HCT116 (cell line): ENCODE data around the gene C14orf93. TPM values are rescaled to one million over a fixed set of nuclear protein-coding genes. Genes with fewer than 3 reads are reported as not detected.

Source experiments
- ATAC-seq: fragments of 200-7000 bp; cut with Tn5 transposase; 2 replicates; pipeline ENCODE4 v1.9.1; 2020; ENCODE audit warnings: mild to moderate bottlenecking, moderate library complexity
- BruUV-seq: library from RNA; stranded (reverse); fragments of 400-500 nt; replicated peaks from 2 replicates; lab custom pipeline; 2021; lab: Mats Ljungman, UMichigan
- CTCF ChIA-PET: fragments of 300-600 bp; sonication (Branson Sonifier 250); formaldehyde crosslinking; loops from one replicate; lab custom pipeline; 2021; ENCODE audit warnings: antibody characterized with exemption; lab: Charles Lee
- POLR2A ChIA-PET: fragments of 300-600, 350-600 bp; sonication (Branson Sonifier 250); formaldehyde crosslinking; loops from one replicate; lab custom pipeline; 2021; ENCODE audit warnings: antibody characterized with exemption; lab: Charles Lee
- RAD21 ChIA-PET, 2 experiments: fragments of 300-600 bp; sonication (Branson Sonifier 250); formaldehyde crosslinking; loops; one replicate each; lab custom pipeline; 2023; ENCODE audit warnings: low total read pairs in 2 of 2; ENCODE audit not compliant: uncharacterized antibody in 2 of 2, unreplicated experiment in 2 of 2, low non-redundant PET in 1 of 2; lab: Charles Lee
- DNase-seq: peaks from one replicate; pipeline ENCODE4 v3.0.0-alpha.2; 2010; ENCODE audit warnings: low read depth, low spot score
- H2AFZ ChIP-seq: fragments of 200-600 bp; shearing (Covaris generic), sonication (generic); 2 replicates; pipeline ENCODE4 v1.6.1; 2017; ENCODE audit warnings: low read depth, mixed run types, mixed read lengths, antibody characterized with exemption, low read length; ENCODE audit not compliant: poor library complexity, severe bottlenecking
- H3K27ac ChIP-seq: 2 replicates; pipeline ENCODE4 v1.5.1; 2012; ENCODE audit warnings: low read depth, low read length
- H3K27me3 ChIP-seq: fragments of 200-600 bp; sonication (generic); 2 replicates; pipeline ENCODE4 v1.6.1; 2016; ENCODE audit warnings: mixed run types, low read length, mixed read lengths; ENCODE audit not compliant: insufficient read depth
- H3K36me3 ChIP-seq, 2 experiments: fragments of 200-500 bp in 1 of 2; fragments of 200-600 bp in 1 of 2; sonication (Bioruptor generic) in 1 of 2; sonication (generic) in 1 of 2; 2 replicates each; pipeline versions ENCODE4 v1.5.1 to v1.6.1; 2014 to 2016; ENCODE audit warnings: low read length in 2 of 2, inconsistent platforms in 1 of 2, mixed read lengths in 1 of 2, mixed run types in 1 of 2; ENCODE audit not compliant: insufficient read depth in 2 of 2, control insufficient read depth in 1 of 2
- H3K4me1 ChIP-seq, 2 experiments: fragments of 200-600 bp in 1 of 2; sonication (generic) in 1 of 2; 2 replicates each; pipeline versions ENCODE4 v1.5.1 to v1.6.1; 2012 to 2017; ENCODE audit warnings: low read length in 2 of 2, inconsistent platforms in 1 of 2, mild to moderate bottlenecking in 1 of 2, mixed read lengths in 1 of 2, mixed run types in 1 of 2, moderate library complexity in 1 of 2; ENCODE audit not compliant: insufficient read depth in 2 of 2, control insufficient read depth in 1 of 2
- H3K4me2 ChIP-seq: fragments of 200-600 bp; sonication (generic); 2 replicates; pipeline ENCODE4 v1.6.1; 2017; ENCODE audit warnings: mixed run types, low read length, mixed read lengths
- H3K4me3 ChIP-seq, 2 experiments: fragments of 200-600 bp in 1 of 2; sonication (generic) in 1 of 2; replicated peaks in 1 of 2; 2 replicates each; pipeline ENCODE4 v1.5.1; 2011 to 2016; ENCODE audit warnings: low read length in 2 of 2, control low read depth in 1 of 2, low read depth in 1 of 2, mild to moderate bottlenecking in 1 of 2, mixed read lengths in 1 of 2, mixed run types in 1 of 2
- H3K79me2 ChIP-seq: fragments of 200-600 bp; sonication (generic); 2 replicates; pipeline ENCODE4 v1.6.1; 2017; ENCODE audit warnings: mild to moderate bottlenecking, mixed run types, low read length, moderate library complexity, mixed read lengths; ENCODE audit not compliant: insufficient read depth
- H3K9ac ChIP-seq: fragments of 200-600 bp; sonication (generic); 2 replicates; pipeline ENCODE4 v1.6.1; 2016; ENCODE audit warnings: low read length, mixed read lengths
- H3K9me2 ChIP-seq: fragments of 200-600 bp; sonication (generic), shearing (Covaris generic); 2 replicates; pipeline ENCODE4 v1.6.1; 2017; ENCODE audit warnings: mixed run types, mild to moderate bottlenecking, moderate library complexity; ENCODE audit not compliant: insufficient read depth
- H3K9me3 ChIP-seq, 2 experiments: fragments of 200-500 bp in 1 of 2; fragments of 200-600 bp in 1 of 2; sonication (Bioruptor generic) in 1 of 2; sonication (generic) in 1 of 2; 2 replicates each; pipeline ENCODE4 v1.6.1; 2014 to 2017; ENCODE audit warnings: low read length in 2 of 2, mixed read lengths in 2 of 2, inconsistent platforms in 1 of 2, low read depth in 1 of 2, mild to moderate bottlenecking in 1 of 2, mixed run types in 1 of 2, moderate library complexity in 1 of 2; ENCODE audit not compliant: control insufficient read depth in 1 of 2, insufficient read depth in 1 of 2
- H4K20me1 ChIP-seq: fragments of 200-600 bp; sonication (generic), shearing (Covaris generic); 2 replicates; pipeline ENCODE4 v1.6.1; 2017; ENCODE audit warnings: mixed run types, mild to moderate bottlenecking, moderate library complexity; ENCODE audit not compliant: insufficient read depth
- CBX3 ChIP-seq: IDR thresholded peaks from 2 replicates; pipeline ENCODE4 v1.6.1; 2012; ENCODE audit warnings: low read depth
- CEBPB ChIP-seq: IDR thresholded peaks from 2 replicates; pipeline ENCODE4 v1.6.1; 2012; ENCODE audit warnings: low read depth
- CTCF ChIP-seq, 3 experiments: fragments of 200-600 bp in 1 of 3; sonication (generic) in 1 of 3; IDR thresholded peaks in 2 of 3; conservative IDR thresholded peaks in 1 of 3; 2 replicates each; pipeline ENCODE4 v1.5.1; 2012 to 2017; ENCODE audit warnings: low read depth in 2 of 3, low read length in 2 of 3, antibody characterized with exemption in 1 of 3, borderline replicate concordance in 1 of 3, control low read depth in 1 of 3, mild to moderate bottlenecking in 1 of 3, mixed read lengths in 1 of 3, mixed run types in 1 of 3, moderate library complexity in 1 of 3; ENCODE audit not compliant: insufficient read depth in 1 of 3
- EZH2 ChIP-seq: fragments of 200-600 bp; sonication (generic); IDR thresholded peaks from 2 replicates; pipeline ENCODE4 v1.6.1; 2017; ENCODE audit warnings: antibody characterized with exemption, mixed run types
- EZH2phosphoT487 ChIP-seq: fragments of 200-600 bp; IDR thresholded peaks from 2 replicates; pipeline ENCODE4 v1.6.1; 2018; ENCODE audit warnings: antibody characterized with exemption, borderline replicate concordance
- FOSL1 ChIP-seq: IDR thresholded peaks from 2 replicates; pipeline ENCODE4 v1.6.1; 2012; ENCODE audit warnings: low read depth
- MAX ChIP-seq: IDR thresholded peaks from 2 replicates; pipeline ENCODE4 v1.6.1; 2012
- POLR2A ChIP-seq: IDR thresholded peaks from 2 replicates; pipeline ENCODE4 v1.7.0; 2011; ENCODE audit warnings: borderline replicate concordance; ENCODE audit not compliant: insufficient read depth, insufficient read length; ENCODE audit errors: extremely low read depth
- POLR2AphosphoS5 ChIP-seq: IDR thresholded peaks from 2 replicates; pipeline ENCODE4 v1.6.1; 2011; ENCODE audit warnings: mild to moderate bottlenecking, low read depth, low read length, moderate library complexity
- RAD21 ChIP-seq: IDR thresholded peaks from 2 replicates; pipeline ENCODE4 v1.6.1; 2012; ENCODE audit warnings: low read depth, mild to moderate bottlenecking
- REST ChIP-seq: IDR thresholded peaks from 2 replicates; pipeline ENCODE4 v1.6.1; 2012; ENCODE audit warnings: low read depth
- SIN3A ChIP-seq: IDR thresholded peaks from 2 replicates; pipeline ENCODE4 v1.6.1; 2012; ENCODE audit warnings: low read depth
- SP1 ChIP-seq: IDR thresholded peaks from 2 replicates; pipeline ENCODE4 v1.6.1; 2012; ENCODE audit warnings: low read depth
- SRF ChIP-seq: IDR thresholded peaks from 2 replicates; pipeline ENCODE4 v1.6.1; 2012; ENCODE audit warnings: low read depth
- YY1 ChIP-seq: IDR thresholded peaks from 2 replicates; pipeline ENCODE4 v1.6.1; 2011; ENCODE audit warnings: low read length, low read depth, moderate library complexity, mild to moderate bottlenecking; ENCODE audit not compliant: insufficient replicate concordance; ENCODE audit errors: extremely low read depth
- ZFX ChIP-seq: fragments of 450-650 bp; IDR thresholded peaks from 2 replicates; pipeline ENCODE4 v1.6.1; 2017
- ZNF274 ChIP-seq: fragments of 200-500 bp; sonication (Bioruptor generic); IDR thresholded peaks from 2 replicates; pipeline ENCODE4 v1.6.1; 2014; ENCODE audit warnings: mild to moderate bottlenecking, low read depth, low read length, inconsistent platforms
- intact Hi-C: fragments of 100-400 bp; cut with micrococcal nuclease; formaldehyde crosslinking; loops from 2 replicates; pipeline ENCODE4 v1.10.0; 2022
- total RNA-seq: library from RNA; stranded (reverse); gene quantifications from one replicate; pipeline ENCODE4 v1.2.1, GENCODE V29; 2021; ENCODE audit not compliant: unreplicated experiment
- TF ChIP-seq, protein P1 (sequence below): IDR thresholded peaks from 2 replicates; pipeline ENCODE4 v1.6.1; 2011; ENCODE audit warnings: mild to moderate bottlenecking, low read length, moderate library complexity; ENCODE audit not compliant: insufficient replicate concordance; ENCODE audit errors: extremely low read depth

Gene C14orf93
- total RNA-seq, 1 experiment from 2014 or later: 13.7 TPM

DNA sequence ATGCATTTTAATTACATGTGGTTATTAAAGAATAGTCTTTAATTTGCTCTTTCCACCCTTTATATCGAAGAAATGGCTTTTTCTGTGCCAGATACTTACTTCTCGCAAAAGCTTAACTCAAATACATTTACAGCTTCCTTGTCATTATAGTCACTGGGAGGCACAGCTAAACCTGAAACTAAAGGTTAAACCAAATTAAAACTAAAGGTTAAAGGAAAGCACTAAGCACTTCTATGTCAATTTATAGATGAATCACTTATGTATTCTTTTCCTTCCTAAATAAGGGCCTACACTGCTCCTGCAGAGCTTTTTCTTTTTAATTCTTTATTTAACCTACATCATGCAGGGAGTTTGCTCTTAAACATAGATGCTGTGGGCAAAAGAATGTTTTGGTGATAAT is 9.1 kb downstream of the C14orf93 start (continued):
- no peak for TF ChIP-seq POLR2AphosphoS5
- no peak for TF ChIP-seq SP1
- TF ChIP-seq, all 23 proteins: peak for 0

- DNase-seq (no peak), ATAC-seq (no peak)
- no peak overlapping the region for H3K9ac ChIP-seq
- intact Hi-C loops: no loop called here
- TF ChIP-seq EZH2 (no peak), FOSL1 (no peak), REST (no peak), SIN3A (no peak), CBX3 (no peak), ZFX (no peak), CEBPB (no peak), EZH2phosphoT487 (no peak), SRF (no peak), YY1 (no peak), MAX (no peak), ZNF274 (no peak), SP1 (no peak), CTCF (IDR thresholded peaks at IDR 0.05 in 2 of 3, conservative IDR thresholded peaks at IDR 0.05 in 1 of 3; ENCODE audit: borderline replicate concordance in 1 of 3, insufficient read depth in 1 of 3, low read depth in 2 of 3, low read length in 2 of 3) (no peak), POLR2A (no peak), POLR2AphosphoS5 (no peak), RAD21 (no peak)
- TF ChIP-seq, protein P1, sequence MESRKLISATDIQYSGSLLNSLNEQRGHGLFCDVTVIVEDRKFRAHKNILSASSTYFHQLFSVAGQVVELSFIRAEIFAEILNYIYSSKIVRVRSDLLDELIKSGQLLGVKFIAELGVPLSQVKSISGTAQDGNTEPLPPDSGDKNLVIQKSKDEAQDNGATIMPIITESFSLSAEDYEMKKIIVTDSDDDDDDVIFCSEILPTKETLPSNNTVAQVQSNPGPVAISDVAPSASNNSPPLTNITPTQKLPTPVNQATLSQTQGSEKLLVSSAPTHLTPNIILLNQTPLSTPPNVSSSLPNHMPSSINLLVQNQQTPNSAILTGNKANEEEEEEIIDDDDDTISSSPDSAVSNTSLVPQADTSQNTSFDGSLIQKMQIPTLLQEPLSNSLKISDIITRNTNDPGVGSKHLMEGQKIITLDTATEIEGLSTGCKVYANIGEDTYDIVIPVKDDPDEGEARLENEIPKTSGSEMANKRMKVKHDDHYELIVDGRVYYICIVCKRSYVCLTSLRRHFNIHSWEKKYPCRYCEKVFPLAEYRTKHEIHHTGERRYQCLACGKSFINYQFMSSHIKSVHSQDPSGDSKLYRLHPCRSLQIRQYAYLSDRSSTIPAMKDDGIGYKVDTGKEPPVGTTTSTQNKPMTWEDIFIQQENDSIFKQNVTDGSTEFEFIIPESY: no peak
- H3K27ac ChIP-seq: no peak overlapping the region
- no peaks in the 10 kb centered on the region for H3K36me3 ChIP-seq
- no peaks in the 10 kb centered on the region for H4K20me1 ChIP-seq
- H3K4me1 ChIP-seq: peaks cover 4 to 8% of the 10 kb centered on the region in 2 experiments; a peak in 3 of 4 replicates
- no peaks in the 10 kb centered on the region for H3K79me2 ChIP-seq
- no TSS peak for BruUV-seq
- no peak overlapping the region for H3K4me2 ChIP-seq
- H3K27me3 ChIP-seq: no peaks in the 10 kb centered on the region
- no peaks in the 10 kb centered on the region for H3K9me2 ChIP-seq
- H3K9me3 ChIP-seq: no peaks in the 10 kb centered on the region
- ChIA-PET POLR2A (no interaction called here), RAD21 (no interaction called here), CTCF (interaction anchor here (0.6 kb wide), 1 partner anchor 12 kb away, joined by 4 read pairs; no protein-coding TSS in a partner anchor)
- no peak overlapping the region for H3K4me3 ChIP-seq
- H2AFZ ChIP-seq: no peak overlapping the region
These were observed 11.5 kb downstream of the C14orf93 start for GRCh38 chr14:22998329-22999012.
